Heart right ventricle (tissue), 16 donors: ENCODE data around the gene MYL6. TPM values are rescaled to one million over a fixed set of nuclear protein-coding genes. Genes with fewer than 3 reads are reported as not detected.
"Not testable (repeated sequence)": the region's sequence is repeated elsewhere in the genome, so short reads cannot be mapped to it uniquely, and the experiment has no call there.

Source experiments
- ATAC-seq, 8 donors: fragments of 200-7000 bp; cut with Tn5 transposase; one replicate each; pipeline ENCODE4 v1.9.1; 2020; ENCODE audit warnings: mild to moderate bottlenecking in 8 of 8, moderate library complexity in 8 of 8, moderate number of reproducible peaks in 1 of 8
- DNase-seq, 2 donors: peaks; one replicate each; pipeline ENCODE4 v3.0.0-alpha.2; 2020
- H3K27ac ChIP-seq, 10 donors: fragments of 200-600 bp; sonication (generic) in 2 of 10; one replicate each; pipeline versions ENCODE4 v1.5.0 to v1.8.0; 2020 to 2022; ENCODE audit warnings: mild to moderate bottlenecking in 3 of 10
- H3K27me3 ChIP-seq, 7 donors: fragments of 200-600 bp; one replicate each; pipeline ENCODE4 v1.8.0; 2021 to 2022; ENCODE audit warnings: mild to moderate bottlenecking in 2 of 7
- H3K36me3 ChIP-seq, 9 donors: fragments of 200-600 bp; sonication (generic) in 1 of 9; one replicate each; pipeline versions ENCODE4 v1.5.0 to v1.8.0; 2020 to 2022; ENCODE audit warnings: mild to moderate bottlenecking in 2 of 9
- H3K4me1 ChIP-seq, 9 donors: fragments of 200-600 bp; sonication (generic) in 1 of 9; one replicate each; pipeline versions ENCODE4 v1.5.0 to v1.8.0; 2020 to 2022; ENCODE audit warnings: mild to moderate bottlenecking in 4 of 9
- H3K4me3 ChIP-seq, 10 donors: fragments of 200-600 bp; sonication (generic) in 2 of 10; one replicate each; pipeline versions ENCODE4 v1.5.0 to v1.8.0; 2020 to 2022; ENCODE audit warnings: mild to moderate bottlenecking in 7 of 10, moderate library complexity in 2 of 10
- H3K9me3 ChIP-seq, 11 donors: fragments of 200-600 bp in 10 of 11; sonication (generic) in 2 of 11; one replicate each; pipeline versions ENCODE4 v1.5.0 to v1.8.0; 2013 to 2022; ENCODE audit warnings: mild to moderate bottlenecking in 2 of 11, control low read depth in 1 of 11, moderate library complexity in 1 of 11
- whole genome bisulfite sequencing, 2 donors: extraction: QIAGEN DNeasy Blood & Tissue Kit; methylation state at CpG; one replicate each; pipeline ENCODE4 v1.1.7; 2013; ENCODE audit warnings: inconsistent platforms in 1 of 2; 5-methylcytosine and 5-hydroxymethylcytosine counted together
- intact Hi-C, 10 donors: fragments of 100-400 bp; cut with DNase I; formaldehyde crosslinking; loops; one replicate each; pipeline versions ENCODE4 v1.11.1 to v1.14.2; 2022
- polyA plus RNA-seq, 2 donors: library from polyadenylated mRNA; stranded (reverse); fragments of 200-250 nt; gene quantifications; one replicate each; pipeline ENCODE4 v1.2.3, GENCODE V29; 2013
- total RNA-seq, 10 donors: library from RNA; stranded (reverse); fragmentation: NEBNext Ultra II Directional in 3 of 10; extraction: Animal tissue kit (Norgen Biotek cat#: 25700) in 3 of 10; gene quantifications; one replicate each; pipeline versions ENCODE4 v1.2.1 to v1.2.4, GENCODE V29; 2021 to 2023
- TF ChIP-seq, protein P1 (sequence below), 9 donors: fragments of 200-600 bp; sonication (generic) in 2 of 9; IDR thresholded peaks; one replicate each; pipeline versions ENCODE4 v1.5.0 to v1.8.0; 2021 to 2022; ENCODE audit warnings: antibody characterized with exemption in 9 of 9, mild to moderate bottlenecking in 5 of 9, moderate library complexity in 1 of 9
- donor health status: Arrhythmogenic right ventricular cardiomyopathy.
- donor health status: ischemic (EF 13 %, LVEDD 7.1; RV severe dilation, severe dysfunction).
- donor health status: healthy with polysubstance abuse.
- donor health status: DM: no; HTN: yes; CAD: no.
- donor health status: DM: no; HTN: no; CAD: no.
- donor health status: ischemic (EF 25% LVEDD 6.9; RV normal size, moderate dysfunction).
- donor health status: ischemic (EF 25% LVEDD 5.7; RV mildly dilated, moderate dysfunction).
- donor health status: healthy.
- donor health status: DM: yes; HTN: yes; CAD: no.
- donor health status: Ischemic cardiomyopathy.
- donor health status: ischemic (EF 35%, LVEDD 5.7; RV mildly dilated, moderate dysfunction).
- donor health status: nonischemic (EF 11% LVEDD 7.7; RV severe dilation, severe dysfunction).
- donor health status: DM: yes; HTN: yes; CAD: no.
- donor health status: PGD.
- donor health status: ischemic (EF 29% LVEDD 5.4; RV normal size, mild dysfunction).
- donor health status: nonischemic (EF 23%, LVEDD 6.1; RV moderate dilation, normal function).

MYL6 gene
- total and polyA plus RNA-seq, 12 donors: 355 to 2,127 (median 503) TPM

- ATAC-seq (no peak), DNase-seq (peak in 1 of 2 donors; percentile 30)
- H3K9me3 ChIP-seq: no peaks in the 10 kb centered on the region
- 33 to 37% methylated on average over 10 of the region's 10 CpGs for WGBS, 2 donors
- intact Hi-C loops: loop anchor here in 6 of 10 donors (5.0 to 10.0 kb wide), 8 partner anchors 38 to 381 kb away; partner anchors contain the start of genes SPRYD4 (in 4 of the 6), GDF11 (in 1 of the 6), NABP2 (in 1 of the 6) and RNF41 (in 1 of the 6)
- TF ChIP-seq, protein P1, sequence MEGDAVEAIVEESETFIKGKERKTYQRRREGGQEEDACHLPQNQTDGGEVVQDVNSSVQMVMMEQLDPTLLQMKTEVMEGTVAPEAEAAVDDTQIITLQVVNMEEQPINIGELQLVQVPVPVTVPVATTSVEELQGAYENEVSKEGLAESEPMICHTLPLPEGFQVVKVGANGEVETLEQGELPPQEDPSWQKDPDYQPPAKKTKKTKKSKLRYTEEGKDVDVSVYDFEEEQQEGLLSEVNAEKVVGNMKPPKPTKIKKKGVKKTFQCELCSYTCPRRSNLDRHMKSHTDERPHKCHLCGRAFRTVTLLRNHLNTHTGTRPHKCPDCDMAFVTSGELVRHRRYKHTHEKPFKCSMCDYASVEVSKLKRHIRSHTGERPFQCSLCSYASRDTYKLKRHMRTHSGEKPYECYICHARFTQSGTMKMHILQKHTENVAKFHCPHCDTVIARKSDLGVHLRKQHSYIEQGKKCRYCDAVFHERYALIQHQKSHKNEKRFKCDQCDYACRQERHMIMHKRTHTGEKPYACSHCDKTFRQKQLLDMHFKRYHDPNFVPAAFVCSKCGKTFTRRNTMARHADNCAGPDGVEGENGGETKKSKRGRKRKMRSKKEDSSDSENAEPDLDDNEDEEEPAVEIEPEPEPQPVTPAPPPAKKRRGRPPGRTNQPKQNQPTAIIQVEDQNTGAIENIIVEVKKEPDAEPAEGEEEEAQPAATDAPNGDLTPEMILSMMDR (IDR thresholded peaks at IDR 0.05): no peak
- H3K27me3 ChIP-seq: no peaks in the 10 kb centered on the region
- H3K4me1 ChIP-seq: peaks cover 0 to 33% (median 28%) of the 10 kb centered on the region in 9 donors
- peak overlapping the region; percentile 53 to 84 (median 74) for H3K4me3 ChIP-seq
- peak overlapping the region; percentile 78 to 95 (median 91) for H3K27ac ChIP-seq
- H3K36me3 ChIP-seq: peaks cover 0 to 47% (median 34%) of the 10 kb centered on the region in 9 donors
Observed at GRCh38 chr12:56115329-56115728, 42.8 kb upstream of the MYL6 start.

DNA sequence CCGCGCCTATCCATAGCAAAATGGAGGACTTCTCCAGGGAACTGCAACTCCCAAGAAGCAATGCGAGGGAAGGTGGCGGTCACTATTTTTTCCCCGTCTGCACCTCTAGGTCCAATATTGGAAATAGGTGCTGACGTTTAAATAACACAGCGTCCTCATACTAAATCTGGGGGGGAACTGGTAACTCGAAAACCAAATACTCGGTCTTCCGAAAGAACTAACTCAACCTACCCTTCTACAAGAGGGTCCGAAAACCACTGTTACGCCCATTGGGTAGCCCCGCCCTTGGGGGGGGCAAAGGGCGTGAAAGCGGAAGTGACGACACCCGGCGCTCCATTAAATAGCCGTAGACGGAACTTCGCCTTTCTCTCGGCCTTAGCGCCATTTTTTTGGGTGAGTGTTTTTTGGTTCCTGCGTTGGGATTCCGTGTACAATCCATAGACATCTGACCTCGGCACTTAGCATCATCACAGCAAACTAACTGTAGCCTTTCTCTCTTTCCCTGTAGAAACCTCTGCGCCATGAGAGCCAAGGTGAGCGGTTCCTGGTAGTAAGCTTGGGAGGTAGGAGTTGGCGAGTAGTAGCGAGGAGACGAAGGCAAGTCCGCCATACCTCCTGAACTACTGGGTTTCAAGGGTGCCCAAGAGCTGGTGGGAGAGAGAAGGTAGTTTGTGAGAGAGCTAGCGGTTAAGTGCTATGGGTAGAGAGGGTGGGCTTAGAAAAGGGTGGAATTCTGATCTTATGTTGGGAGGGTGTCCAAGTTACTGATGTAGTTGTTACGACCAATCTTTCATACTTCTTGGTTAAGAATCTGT, 41.7 kb upstream of the MYL6 start, which contains the start of gene RPL41:
Gene RPL41 (plus strand): TSS at position 367 of the 815 bp plus-strand sequence.
- ATAC-seq (peak; percentile 73 to 89 (median 82)), DNase-seq (peak; percentile 92 to 95)
- WGBS, 2 donors: 0% methylated on average over 34 of the region's 34 CpGs
- intact Hi-C loops: loop anchor here in 6 of 10 donors (5.0 to 10.0 kb wide), 8 partner anchors 39 to 382 kb away; partner anchors contain the start of genes SPRYD4 (in 4 of the 6), GDF11 (in 1 of the 6), NABP2 (in 1 of the 6) and RNF41 (in 1 of the 6)
- H3K4me1 ChIP-seq: peaks cover 0 to 44% (median 32%) of the 10 kb centered on the region in 9 donors
- H3K4me3 ChIP-seq: peak within 1 kb of the TSS; percentile 53 to 84 (median 74)
- peaks cover 0 to 47% (median 33%) of the 10 kb centered on the region in 9 donors for H3K36me3 ChIP-seq
- TF ChIP-seq, protein P1 (IDR thresholded peaks at IDR 0.05): peak in 1 of 9 donors; percentile 4
- peak within 1 kb of the TSS; percentile 78 to 95 (median 91) for H3K27ac ChIP-seq
- H3K9me3 ChIP-seq: no peaks in the 10 kb centered on the region
- H3K27me3 ChIP-seq: no peaks in the 10 kb centered on the region

DNA sequence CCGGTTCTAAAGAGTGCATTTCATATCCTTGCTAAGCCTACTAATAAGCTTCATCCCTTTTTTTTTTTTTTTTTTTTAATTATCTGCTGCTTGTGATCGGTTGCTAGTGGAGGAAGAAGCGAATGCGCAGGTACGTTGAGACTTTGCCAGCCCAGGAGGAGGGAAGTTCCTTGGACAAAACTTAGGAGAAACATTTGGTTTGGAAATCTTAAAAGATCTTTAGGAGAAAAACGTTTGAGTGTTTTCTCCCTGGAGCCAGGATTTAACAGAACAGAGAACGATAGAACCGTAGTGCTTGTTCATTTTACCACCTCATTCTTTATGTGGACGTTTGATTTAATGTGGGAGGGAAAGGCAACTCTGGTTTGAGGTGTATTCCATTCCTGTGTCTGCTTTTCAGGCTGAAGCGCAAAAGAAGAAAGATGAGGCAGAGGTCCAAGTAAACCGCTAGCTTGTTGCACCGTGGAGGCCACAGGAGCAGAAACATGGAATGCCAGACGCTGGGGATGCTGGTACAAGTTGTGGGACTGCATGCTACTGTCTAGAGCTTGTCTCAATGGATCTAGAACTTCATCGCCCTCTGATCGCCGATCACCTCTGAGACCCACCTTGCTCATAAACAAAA, 41.0 kb upstream of the MYL6 start:
- Histone ChIP-seq H3K4me3 (peak overlapping the region; percentile 53 to 84 (median 74)), H3K27ac (peak overlapping the region; percentile 78 to 95 (median 91)), H3K36me3 (peaks cover 0 to 47% (median 26%) of the 10 kb centered on the region in 9 donors), H3K4me1 (peaks cover 0 to 48% (median 33%) of the 10 kb centered on the region in 9 donors)
- DNase-seq: peak in 1 of 2 donors; percentile 31
- H3K27me3 ChIP-seq, ATAC-seq, H3K9me3 ChIP-seq: not testable (repeated sequence)
- intact Hi-C loops: loop anchor here in 6 of 10 donors (5.0 to 10.0 kb wide), 8 partner anchors 40 to 382 kb away; partner anchors contain the start of genes SPRYD4 (in 4 of the 6), GDF11 (in 1 of the 6), NABP2 (in 1 of the 6) and RNF41 (in 1 of the 6)
- WGBS, 2 donors: 2 to 4% methylated on average over 11 to 12 of the region's 16 CpGs

GRCh38 chr12:56117778-56118687, 40.1 kb upstream of the MYL6 start, which contains the start of gene ZC3H10:
TSS of gene ZC3H10 (plus strand) at chr12:56118266. CDS start at chr12:56120563, 2,297 bp downstream.
- no peaks in the 10 kb centered on the region for H3K27me3 ChIP-seq
- DNase-seq: peak; percentile 93 to 97
- peaks cover 0 to 46% (median 18%) of the 10 kb centered on the region in 9 donors for H3K36me3 ChIP-seq
- TF ChIP-seq, protein P1 (IDR thresholded peaks at IDR 0.05): peak in 8 of 9 donors; percentile 43 to 78 (median 52)
- ATAC-seq: peak; percentile 81 to 91 (median 88)
- H3K9me3 ChIP-seq: no peaks in the 10 kb centered on the region
- 1% methylated on average over 56 to 61 of the region's 61 CpGs for WGBS, 2 donors
- H3K4me1 ChIP-seq: peaks cover 0 to 56% (median 38%) of the 10 kb centered on the region in 9 donors
- peak within 1 kb of the TSS; percentile 53 to 84 (median 74) for H3K4me3 ChIP-seq
- H3K27ac ChIP-seq: peak within 1 kb of the TSS; percentile 82 to 95 (median 91)
- intact Hi-C loops: loop anchor here in 7 of 10 donors (1.0 to 10.0 kb wide), 14 partner anchors 41 to 383 kb away; partner anchors contain the start of genes SPRYD4 (in 5 of the 7), NABP2 (in 4 of the 7), MYL6 (in 2 of the 7) and SMARCC2 (in 2 of the 7)
